Stimulated activated CD4-positive, alpha-beta T cell treated with anti-CD3 and anti-CD28 coated beads, Interleukin-1b, Interleukin-23, amount 100 ng/mL, for 24 hours (primary cell): ENCODE measurements around the gene TMEM59L.

ENCODE experiments used
- DNase-seq, 4 experiments: peaks; one replicate each; pipeline ENCODE4 v3.0.0-alpha.2; 2020; ENCODE audit warnings: low read depth in 4 of 4, low spot score in 1 of 4

The TMEM59L gene

DNA sequence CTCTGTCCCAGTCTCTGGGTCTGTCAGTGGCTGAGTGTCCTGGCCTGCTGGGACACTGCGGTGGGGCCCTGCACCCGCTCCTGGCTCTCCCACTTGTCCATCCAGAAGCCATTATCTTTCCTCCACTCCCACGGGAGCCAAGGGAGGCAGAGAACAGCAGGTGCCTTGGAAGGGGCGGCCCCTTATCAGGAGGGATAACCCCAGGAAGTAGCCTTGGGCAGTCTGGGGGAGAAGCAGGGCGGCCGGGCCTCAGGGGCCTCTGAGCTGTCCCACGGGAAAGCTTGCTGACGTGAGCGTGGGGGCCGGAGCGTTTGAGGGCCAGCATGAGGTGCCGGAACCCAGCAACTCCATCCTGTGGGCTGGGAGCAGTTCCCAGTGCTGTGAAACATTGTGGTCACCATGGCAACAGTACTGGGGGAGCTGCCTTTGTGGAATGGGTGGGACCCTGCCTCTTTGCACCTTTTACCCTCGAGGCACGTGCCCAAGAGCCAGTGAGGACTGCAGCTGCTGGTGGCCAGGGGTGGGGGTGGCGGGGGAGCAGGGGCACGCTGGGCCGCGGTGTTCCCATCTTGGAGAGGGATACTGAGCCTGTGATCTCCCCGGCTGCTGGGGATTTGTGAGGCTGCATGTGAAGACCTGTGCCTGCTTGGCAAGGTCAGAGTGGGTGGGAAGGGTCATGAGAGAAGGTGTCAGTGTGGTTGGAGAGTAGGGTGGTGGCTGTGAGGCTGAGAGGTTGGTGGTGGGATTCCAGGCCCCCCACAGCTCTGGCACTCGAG, 45.1 kb downstream of the TMEM59L start:
- DNase-seq, result no peak

DNA sequence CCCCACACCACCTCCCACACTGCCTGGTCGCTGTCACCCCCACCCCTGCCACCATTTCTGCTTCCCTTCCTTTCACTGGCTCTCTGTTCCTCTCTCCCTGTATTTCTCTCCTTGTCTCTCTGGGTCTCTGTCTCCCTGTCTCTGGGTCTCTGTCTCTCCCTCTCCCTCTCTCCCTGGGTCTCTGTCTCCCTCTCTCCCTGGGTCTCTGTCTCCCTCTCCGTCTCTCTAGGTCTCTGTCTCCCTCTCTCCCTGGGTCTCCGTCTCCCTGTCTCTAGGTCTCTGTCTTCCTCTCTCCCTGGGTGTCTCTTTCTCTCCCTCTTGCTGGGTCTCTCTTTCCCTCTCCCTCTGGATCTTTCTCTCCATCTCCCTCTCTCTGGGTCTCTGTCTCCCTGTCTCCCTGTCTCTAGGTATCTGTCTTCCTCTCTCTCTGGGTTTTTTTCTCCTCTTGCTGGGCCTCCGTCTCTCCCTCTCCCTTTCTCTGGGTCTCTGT, 45.7 kb downstream of the TMEM59L start:
- DNase-seq, result no peak

DNA sequence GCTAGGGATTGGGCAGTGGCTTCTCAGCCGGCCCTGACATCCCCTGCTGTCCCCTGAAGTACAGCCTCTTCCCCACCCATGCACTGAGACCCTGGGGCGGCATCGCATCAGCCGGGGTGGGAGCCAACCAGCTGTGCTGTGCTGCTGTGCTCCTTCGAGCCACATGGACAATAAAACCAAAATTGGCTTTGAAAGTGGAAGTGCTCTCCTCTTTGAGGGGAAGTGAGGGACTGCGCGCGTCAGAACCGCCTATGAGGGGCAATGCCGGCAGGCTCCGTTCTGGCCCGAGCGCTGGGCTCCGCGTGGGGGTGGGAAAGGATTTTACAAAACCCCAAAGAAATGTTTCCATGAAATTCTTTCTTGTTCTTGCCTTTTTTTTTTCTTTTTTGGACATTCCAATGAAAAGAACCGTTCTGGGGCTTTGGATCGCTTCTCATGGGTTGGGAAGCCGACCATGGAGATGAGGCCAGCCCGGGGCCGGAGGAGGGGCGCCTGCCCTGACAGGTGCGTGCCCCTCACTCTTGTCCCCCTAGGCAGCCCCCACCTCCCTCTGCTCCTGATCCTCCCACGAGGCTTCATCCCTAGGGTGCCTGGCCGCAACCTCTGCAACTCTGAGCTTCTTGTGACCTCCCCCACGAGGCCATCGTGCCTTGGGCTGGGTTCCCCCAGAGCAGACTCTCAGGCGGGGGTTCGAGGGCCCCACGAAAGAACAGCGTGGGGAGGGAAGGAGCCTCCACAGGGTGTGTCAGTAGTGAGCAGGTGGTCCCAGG, 46.8 kb downstream of the TMEM59L start:
- no peak for DNase-seq

DNA sequence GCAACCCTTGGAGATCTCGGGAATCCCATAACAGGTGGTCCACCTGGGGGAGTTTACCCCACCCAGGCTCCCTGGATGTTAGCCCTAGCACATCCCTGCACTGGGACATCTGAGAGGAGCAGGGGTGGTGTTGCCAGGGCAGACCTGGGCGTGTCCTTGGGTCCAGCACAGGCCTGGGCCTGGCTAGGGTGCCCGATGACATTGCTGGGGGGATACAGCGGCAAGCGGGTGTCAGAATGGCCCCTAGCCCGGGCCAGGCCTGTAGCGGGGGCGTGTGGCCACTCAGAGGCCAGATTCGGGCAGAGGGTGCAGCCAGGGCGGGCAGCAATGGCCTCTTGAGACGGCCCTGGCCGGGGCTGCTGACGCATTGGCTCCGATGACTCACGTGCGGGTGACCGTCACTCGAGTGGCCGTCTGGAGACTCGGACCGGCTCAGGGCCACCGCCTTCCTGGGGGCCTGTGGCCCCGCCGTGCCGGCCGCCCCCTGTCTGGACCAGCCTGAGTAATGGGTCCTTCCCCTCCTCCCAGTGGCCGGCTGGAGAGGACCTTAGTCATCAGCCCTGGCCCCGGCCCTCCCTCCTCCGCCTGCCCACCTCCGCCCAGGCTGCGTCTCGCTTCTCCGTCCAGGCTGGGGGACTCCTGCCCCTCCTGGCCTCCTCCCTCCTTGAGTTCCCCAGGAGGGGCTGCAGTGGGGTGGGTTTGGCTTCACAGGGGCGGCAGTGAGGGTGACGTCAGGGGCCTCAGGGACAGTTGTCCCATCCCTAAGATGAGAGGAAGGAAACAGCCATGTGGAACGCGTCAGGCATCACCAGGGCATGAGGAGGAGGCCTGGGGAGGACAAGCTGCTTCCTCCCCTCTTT, 47.6 kb downstream of the TMEM59L start:
- DNase-seq, result no peak

DNA sequence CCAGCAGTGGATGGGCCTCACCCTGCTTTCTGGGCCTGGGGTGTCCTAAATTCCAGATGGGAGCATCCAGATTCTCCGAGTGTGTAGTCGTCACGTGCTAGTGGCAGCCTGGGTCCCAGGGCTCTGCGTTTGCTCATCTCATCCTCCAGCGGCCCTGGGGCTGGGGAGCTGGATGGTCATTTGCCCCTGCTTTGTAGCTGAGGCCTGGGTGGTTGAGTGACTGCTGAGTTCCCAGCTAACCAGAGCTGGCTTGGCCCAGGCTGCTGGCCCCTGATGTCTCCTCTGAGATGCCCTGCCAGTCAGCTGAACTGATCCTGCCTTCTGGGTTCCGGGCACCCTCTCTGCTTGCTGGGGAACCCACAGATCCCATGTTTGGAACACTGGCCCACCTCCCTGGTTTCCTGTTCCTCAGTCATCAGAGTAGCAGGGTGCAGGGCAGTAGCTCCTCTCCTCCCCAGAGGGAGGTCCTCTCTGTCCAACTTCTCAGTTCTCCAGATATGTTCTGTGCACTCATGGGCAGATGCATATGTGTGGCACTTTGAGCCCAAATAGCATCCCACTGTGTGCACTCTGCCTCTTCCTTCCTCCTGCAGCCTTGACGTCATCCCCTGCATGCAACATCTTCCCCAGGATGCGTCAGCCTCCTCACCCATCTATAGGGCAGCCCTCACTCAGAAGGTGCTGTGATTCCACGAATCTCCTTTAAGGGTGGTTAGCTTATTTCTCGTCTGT, 48.4 kb downstream of the TMEM59L start:
- no peak for DNase-seq

DNA sequence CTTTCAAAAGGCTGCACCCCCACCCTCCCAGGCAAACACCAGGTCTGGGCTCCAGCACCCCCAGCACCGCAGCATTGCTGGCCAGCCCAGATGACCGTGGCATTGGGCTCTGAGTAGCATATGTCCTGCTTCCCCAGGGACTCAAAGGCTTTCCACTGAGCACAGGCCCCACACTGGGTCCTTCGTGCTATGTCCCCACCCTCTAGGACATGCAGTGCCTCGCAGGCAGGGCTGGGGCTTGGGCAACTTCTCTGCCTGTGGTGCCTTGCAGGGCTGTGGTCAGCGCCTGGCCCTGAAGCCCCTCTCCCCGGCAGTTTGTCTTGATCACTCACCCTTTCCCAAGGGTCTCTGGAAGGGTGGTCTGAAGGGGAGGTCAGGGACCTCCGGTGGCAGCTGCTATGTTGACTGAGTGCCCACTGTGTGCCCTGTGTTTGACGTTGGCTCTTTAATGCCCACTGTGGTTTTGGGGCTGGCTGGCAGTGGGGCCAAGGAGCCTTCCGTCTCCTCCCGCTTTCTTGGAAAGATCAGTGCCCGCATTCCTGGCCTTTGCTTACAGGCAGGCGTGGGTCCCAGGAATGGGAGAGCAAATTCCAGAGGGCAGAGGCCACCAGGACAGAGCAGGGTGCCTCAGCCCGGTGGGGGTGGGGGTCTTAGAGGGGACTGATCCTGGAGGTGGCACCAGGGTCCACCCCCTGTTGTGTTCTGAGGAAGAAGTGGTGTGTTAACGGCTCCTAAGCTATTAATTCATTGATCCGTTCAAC, 50.5 kb downstream of the TMEM59L start:
- DNase-seq, result no peak

DNA sequence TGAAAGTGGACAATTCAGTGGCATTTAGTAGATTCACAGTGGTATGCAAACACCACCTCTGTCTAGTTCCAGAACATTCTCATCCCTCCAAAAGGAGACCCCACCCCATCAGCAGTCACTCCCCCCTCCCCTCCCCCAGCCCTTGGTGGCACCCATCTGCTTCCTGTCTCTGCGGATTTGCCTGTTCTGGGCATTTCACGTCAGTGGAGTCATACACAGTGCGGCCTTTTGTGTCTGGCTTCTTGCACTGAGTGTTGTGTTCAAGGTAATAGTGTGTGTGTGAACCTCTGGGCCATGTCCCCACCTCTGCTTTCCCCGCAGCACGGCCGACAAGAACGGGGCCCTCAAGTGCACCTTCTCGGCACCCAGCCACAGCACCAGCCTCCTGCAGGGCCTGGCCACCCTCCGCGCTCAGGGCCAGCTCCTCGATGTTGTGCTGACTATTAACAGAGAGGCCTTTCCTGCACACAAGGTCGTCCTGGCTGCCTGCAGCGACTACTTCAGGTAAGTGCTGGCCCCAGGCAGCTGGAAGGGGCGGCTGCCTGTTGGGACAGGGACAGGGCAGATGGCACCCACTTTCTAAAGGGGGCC, 51.4 kb downstream of the TMEM59L start:
- DNase-seq, result no peak

DNA sequence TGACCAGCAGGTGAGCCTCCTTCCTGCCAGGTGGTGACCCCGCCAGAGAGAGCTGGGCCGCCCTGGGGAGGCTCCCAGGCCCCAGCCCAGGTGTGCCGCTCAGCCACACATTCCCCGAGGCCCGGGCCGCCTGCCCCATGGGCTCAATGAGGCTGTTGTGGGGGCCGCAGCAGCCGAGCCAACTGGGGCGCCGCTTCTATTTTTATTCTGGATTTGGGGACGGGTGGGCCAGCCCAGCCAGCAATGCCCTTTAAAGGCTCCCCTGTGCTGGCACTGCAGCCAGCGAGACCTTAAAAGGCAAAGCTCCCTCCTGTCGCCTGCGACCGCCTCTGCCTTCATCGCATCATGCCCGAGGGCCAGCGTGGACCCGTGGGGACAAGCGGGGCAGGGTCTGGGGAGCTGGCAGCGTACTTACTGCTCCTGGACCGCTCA, 53.1 kb downstream of the TMEM59L start:
- no peak for DNase-seq

DNA sequence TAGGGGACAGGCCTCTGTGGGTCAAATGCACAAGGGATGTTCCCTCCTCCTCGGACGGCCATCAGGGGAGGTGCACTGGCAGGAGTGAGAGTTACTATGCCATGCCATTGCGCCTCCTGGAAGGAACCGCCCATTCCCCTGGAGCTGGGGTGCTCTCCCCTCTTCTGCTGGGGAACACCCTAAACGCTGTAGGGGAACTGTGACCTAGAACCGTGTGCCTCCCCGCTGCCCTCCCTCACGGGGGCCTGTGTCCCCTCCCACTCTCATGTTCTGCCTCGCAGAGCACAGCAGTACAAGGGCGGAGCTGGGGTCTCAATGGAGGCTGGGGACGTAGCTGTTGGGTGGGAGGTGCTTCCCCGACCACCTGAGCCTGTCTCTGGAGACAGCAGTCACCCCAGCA, 53.6 kb downstream of the TMEM59L start:
- no peak for DNase-seq

DNA sequence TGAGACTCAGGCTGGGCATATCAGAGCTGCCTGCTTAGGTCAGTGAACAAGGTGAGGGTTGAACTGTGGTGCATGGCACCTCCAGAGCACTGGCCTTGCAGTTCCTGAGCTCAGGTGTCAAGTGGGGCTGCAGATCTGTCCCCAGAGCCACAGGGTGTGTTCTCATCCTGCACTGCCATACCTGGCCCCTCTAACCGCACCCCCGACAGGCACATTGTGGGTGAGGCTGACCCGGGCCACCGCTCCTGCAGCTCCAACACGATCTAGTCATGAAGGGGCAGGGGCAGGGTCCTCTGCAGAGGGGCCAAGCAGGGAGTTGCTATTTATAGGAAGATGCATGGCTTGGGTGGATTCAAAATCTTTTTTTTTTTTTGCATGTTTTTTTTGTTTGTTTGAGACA, 54.1 kb downstream of the TMEM59L start:
- DNase-seq, result no peak

DNA sequence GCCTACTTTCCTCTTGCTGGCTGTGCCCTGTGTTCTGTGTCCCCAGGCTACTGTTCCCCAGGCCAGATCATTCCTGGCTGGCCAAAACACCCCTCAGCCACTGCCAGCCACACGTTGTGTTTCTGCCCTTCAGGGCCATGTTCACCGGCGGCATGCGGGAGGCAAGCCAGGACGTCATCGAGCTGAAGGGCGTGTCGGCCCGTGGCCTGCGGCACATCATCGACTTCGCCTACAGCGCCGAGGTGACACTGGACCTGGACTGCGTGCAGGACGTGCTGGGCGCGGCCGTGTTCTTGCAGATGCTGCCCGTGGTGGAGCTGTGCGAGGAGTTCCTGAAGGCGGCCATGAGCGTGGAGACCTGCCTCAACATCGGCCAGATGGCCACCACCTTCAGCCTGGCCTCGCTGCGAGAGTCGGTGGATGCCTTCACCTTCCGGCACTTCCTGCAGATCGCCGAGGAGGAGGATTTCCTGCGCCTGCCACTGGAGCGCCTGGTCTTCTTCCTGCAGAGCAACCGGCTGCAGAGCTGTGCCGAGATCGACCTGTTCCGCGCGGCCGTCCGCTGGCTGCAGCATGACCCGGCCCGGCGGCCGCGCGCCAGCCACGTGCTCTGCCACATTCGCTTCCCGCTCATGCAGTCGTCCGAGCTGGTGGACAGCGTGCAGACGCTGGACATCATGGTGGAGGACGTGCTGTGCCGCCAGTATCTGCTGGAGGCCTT, 55.0 kb downstream of the TMEM59L start:
- DNase-seq, result no peak

DNA sequence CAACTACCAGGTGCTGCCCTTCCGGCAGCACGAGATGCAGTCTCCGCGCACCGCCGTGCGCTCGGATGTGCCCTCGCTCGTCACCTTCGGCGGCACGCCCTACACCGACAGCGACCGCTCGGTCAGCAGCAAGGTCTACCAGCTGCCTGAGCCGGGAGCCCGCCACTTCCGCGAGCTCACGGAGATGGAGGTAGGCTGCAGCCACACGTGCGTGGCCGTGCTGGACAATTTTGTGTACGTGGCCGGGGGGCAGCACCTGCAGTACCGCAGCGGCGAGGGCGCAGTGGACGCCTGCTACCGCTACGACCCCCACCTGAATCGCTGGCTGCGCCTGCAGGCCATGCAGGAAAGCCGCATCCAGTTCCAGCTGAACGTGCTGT, 55.6 kb downstream of the TMEM59L start:
- DNase-seq, result no peak

DNA sequence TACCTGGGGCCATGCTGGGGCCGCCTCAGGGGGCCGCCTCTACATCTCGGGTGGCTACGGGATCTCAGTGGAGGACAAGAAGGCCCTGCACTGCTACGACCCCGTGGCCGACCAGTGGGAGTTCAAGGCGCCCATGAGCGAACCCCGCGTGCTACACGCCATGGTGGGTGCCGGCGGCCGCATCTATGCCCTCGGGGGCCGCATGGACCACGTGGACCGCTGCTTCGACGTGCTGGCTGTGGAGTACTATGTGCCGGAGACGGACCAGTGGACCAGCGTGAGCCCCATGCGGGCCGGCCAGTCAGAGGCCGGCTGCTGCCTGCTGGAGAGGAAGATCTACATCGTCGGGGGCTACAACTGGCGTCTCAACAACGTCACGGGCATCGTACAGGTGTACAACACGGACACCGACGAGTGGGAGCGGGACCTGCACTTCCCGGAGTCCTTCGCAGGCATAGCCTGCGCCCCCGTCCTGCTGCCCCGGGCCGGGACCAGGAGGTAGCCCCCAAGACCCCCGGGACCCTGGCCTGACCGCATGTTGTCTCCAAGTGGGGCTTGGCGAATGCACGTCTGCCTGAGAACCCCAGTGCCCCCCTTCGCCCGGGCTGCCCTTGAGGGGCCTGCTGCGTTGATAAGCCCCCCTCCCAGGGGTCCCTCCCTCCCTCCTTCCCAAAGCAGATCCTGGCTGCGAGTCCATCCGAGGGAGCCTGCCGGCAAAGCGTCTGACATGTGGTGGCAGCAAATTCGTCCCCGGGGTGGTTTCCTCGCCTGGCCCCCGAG, 56.3 kb downstream of the TMEM59L start:
- no peak for DNase-seq

DNA sequence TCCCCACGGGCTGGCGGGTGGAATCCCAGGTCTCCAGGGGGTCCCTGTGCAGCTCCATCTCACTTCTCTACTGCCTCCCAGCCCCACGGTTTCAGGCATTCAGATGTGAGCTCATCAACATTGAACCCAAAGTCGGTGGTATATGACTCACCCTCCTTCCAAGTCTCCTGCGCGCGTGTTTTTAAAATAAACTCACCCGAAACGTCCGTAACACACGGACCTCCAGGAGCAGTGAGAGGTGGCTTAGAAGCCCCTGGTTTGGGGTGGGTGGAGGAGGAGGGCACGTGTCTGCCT, 56.8 kb downstream of the TMEM59L start:
- no peak for DNase-seq

DNA sequence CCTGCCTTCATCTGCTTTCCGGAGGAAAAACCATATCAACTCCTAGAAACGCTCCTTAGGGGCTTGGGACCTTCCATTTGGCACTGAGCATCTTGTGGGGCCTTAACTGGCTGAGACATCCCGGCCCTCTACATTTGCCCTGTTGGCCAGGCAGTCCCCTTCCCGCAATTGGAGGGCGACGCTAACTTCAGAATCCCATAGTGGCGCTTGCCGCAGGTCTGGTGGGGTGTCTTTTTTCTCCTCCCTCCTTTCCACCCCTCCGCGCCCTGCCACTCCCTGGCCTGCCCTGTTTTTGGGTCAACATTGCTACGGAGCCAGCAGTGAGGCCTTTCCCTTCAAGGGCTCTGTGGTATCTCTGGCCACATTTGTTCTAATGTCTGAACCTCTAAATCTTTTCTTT, 57.2 kb downstream of the TMEM59L start:
- no peak for DNase-seq

DNA sequence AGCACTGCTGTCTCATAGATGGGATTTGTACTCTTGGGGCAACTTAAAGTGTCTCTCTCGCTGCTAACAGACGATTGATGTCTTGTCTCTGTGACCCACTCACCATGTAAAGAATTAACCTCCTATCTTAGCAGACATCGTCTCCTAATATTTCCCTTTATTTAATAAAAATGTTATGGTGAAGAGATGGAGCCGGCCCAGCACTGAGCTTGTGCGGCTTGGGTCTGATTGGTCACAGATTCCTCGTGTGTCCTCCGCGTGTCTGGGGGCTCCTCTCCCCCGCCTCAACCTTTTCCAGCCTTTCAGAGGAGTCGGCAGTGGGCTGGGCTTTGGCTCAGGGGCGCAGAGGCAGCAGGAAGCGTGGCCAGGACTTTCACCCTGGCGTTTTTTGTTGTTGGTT, 57.6 kb downstream of the TMEM59L start:
- no peak for DNase-seq
